ENCODE results near the gene CRHR2.

The CRHR2 gene

GRCh38 chr7:30706316-30706715 lies 24.1 kb upstream of the CRHR2 start:
- DNase-seq: no peak

GRCh38 chr7:30705596-30705995 lies 23.3 kb upstream of the CRHR2 start:
- DNase-seq: no peak

- no peak for DNase-seq
These were observed 22.8 kb upstream of the CRHR2 start for GRCh38 chr7:30705008-30705407.

- DNase-seq: no peak
These were observed 21.5 kb upstream of the CRHR2 start for GRCh38 chr7:30703756-30704155.

GRCh38 chr7:30702200-30702599 lies 19.9 kb upstream of the CRHR2 start:
- peak in 1 of 2 experiments; percentile 15 for DNase-seq

GRCh38 chr7:30700941-30701340 lies 18.7 kb upstream of the CRHR2 start:
- no peak for DNase-seq

- no peak for DNase-seq
These were observed 17.6 kb upstream of the CRHR2 start for GRCh38 chr7:30699706-30700495.

- no peak for DNase-seq
These were observed 16.2 kb upstream of the CRHR2 start for GRCh38 chr7:30698481-30698880.

GRCh38 chr7:30697719-30698460 lies 15.6 kb upstream of the CRHR2 start:
- no peak for DNase-seq

- DNase-seq: no peak
These were observed 12.8 kb upstream of the CRHR2 start for GRCh38 chr7:30694774-30695721.

GRCh38 chr7:30694218-30694745 lies 12.0 kb upstream of the CRHR2 start:
- no peak for DNase-seq

- DNase-seq: no peak
These were observed 10.6 kb upstream of the CRHR2 start for GRCh38 chr7:30692882-30693281.

- no peak for DNase-seq
These were observed 10.2 kb upstream of the CRHR2 start for GRCh38 chr7:30692438-30692837.

- no peak for DNase-seq
These were observed 7.8 kb upstream of the CRHR2 start for GRCh38 chr7:30690011-30690410.

- no peak for DNase-seq
These were observed 6.5 kb upstream of the CRHR2 start for GRCh38 chr7:30688718-30689221.

- DNase-seq: no peak
These were observed 5.3 kb upstream of the CRHR2 start for GRCh38 chr7:30687604-30688003.

GRCh38 chr7:30684351-30684750 lies 2.1 kb upstream of the CRHR2 start:
- DNase-seq: no peak

GRCh38 chr7:30683816-30684215 lies 1.6 kb upstream of the CRHR2 start:
- DNase-seq: no peak

GRCh38 chr7:30683306-30683705 lies 1.1 kb upstream of the CRHR2 start:
- no peak for DNase-seq

GRCh38 chr7:30681815-30682211 lies 443 bp downstream of the CRHR2 start:
- no peak for DNase-seq

- DNase-seq: no peak
These were observed 892 bp downstream of the CRHR2 start for GRCh38 chr7:30681331-30681797.

- DNase-seq: no peak
These were observed 2.6 kb downstream of the CRHR2 start for GRCh38 chr7:30679664-30680063.

GRCh38 chr7:30678805-30679204 lies 3.5 kb downstream of the CRHR2 start:
- DNase-seq: no peak

Measured in activated CD4-positive, alpha-beta T cell treated with anti-CD3 and anti-CD28 coated beads, Interleukin-2, amount 50 U/mL, for 48 hours (primary cell).